Esophagus squamous epithelium (tissue), 5 donors: ENCODE data around the gene C5orf63. TPM values are rescaled to one million over a fixed set of nuclear protein-coding genes. Genes with fewer than 3 reads are reported as not detected.

Experiments used
- DNase-seq: peaks from one replicate; lab custom pipeline; 2025; lab: John Stamatoyannopoulos, UW
- H3K27ac ChIP-seq, 4 donors: fragments of 200-600 bp; sonication (generic); one replicate each; pipeline ENCODE4 v1.5.1; 2016 to 2019; ENCODE audit warnings: mild to moderate bottlenecking in 1 of 4
- H3K27me3 ChIP-seq, 4 donors: fragments of 200-600 bp; sonication (generic); 1 replicate in 3 of 4; 2 replicates in 1 of 4; pipeline versions ENCODE4 v1.5.1 to v1.6.0; 2017 to 2021; ENCODE audit warnings: antibody characterized with exemption in 1 of 4
- H3K36me3 ChIP-seq, 3 donors: fragments of 200-600 bp; sonication (generic); one replicate each; pipeline ENCODE4 v1.5.1; 2016 to 2019
- H3K4me1 ChIP-seq, 3 donors: fragments of 200-600 bp; sonication (generic); one replicate each; pipeline ENCODE4 v1.5.1; 2017 to 2019
- H3K4me3 ChIP-seq, 4 donors: fragments of 200-600 bp; sonication (generic); 1 replicate in 3 of 4; 2 replicates in 1 of 4; pipeline ENCODE4 v1.5.1; 2016 to 2019; ENCODE audit warnings: mild to moderate bottlenecking in 2 of 4, moderate library complexity in 1 of 4
- H3K9me3 ChIP-seq, 3 donors: fragments of 200-600 bp; sonication (generic); one replicate each; pipeline ENCODE4 v1.5.1; 2016 to 2019
- POLR2A ChIP-seq, 4 donors: fragments of 450-650 bp; IDR thresholded peaks; one replicate each; pipeline ENCODE4 v1.6.1; 2017; ENCODE audit warnings: antibody characterized with exemption in 4 of 4, mild to moderate bottlenecking in 4 of 4, moderate library complexity in 3 of 4
- WGBS, 2 donors: methylation state at CpG; one replicate each; pipeline ENCODE4 v1.1.5; 2018; 5-methylcytosine and 5-hydroxymethylcytosine counted together
- intact Hi-C: fragments of 100-400 bp; cut with DNase I; formaldehyde crosslinking; loops from one replicate; pipeline ENCODE4 v1.15.0; 2022
- total RNA-seq, 4 donors: library from RNA; depleted of rRNA; stranded (reverse); fragments of >200 nt; gene quantifications; one replicate each; pipeline ENCODE4 v1.1.0, GENCODE V29; 2016
- TF ChIP-seq, protein P1 (sequence below), 6 experiments: fragments of 450-650 bp in 4 of 6; fragments of 200-600 bp in 2 of 6; sonication (generic) in 2 of 6; IDR thresholded peaks; one replicate each; pipeline ENCODE4 v1.5.1; 2016 to 2019; ENCODE audit warnings: antibody characterized with exemption in 6 of 6, mild to moderate bottlenecking in 4 of 6, moderate library complexity in 4 of 6
- donor health status: DM: yes; HTN: yes; CAD: no.

Gene C5orf63
- total RNA-seq, 4 donors from 2014 or later: 3.4 to 5.1 (median 3.9) TPM

DNA sequence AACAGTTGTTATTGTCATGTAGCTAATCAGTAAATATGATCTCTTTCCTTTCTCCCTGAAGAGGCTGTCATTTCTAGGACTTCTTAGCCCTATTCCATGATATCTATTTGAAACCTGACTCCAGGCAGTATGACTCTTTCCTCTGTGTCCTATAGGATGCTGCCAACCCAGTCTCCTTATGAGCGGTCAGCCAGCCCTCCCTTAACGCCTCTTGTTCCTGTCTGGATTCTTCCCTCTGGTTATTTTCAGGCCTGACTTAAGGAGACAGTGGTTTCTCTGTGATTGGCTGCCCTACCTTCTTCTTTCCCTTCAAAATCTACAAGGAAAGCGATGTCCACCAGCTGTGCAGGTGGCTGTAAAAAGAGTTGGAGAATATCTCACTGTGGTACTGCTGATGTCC, 19.4 kb upstream of the C5orf63 start:
- WGBS, 2 donors: 61 to 66% methylated on average over 3 of the region's 3 CpGs
- no peak overlapping the region for H3K27ac ChIP-seq
- H3K9me3 ChIP-seq: no peaks in the 10 kb centered on the region
- DNase-seq: no peak
- H3K4me1 ChIP-seq: peaks cover 0 to 9% (median 0%) of the 10 kb centered on the region in 3 donors
- intact Hi-C loops: no loop called here
- H3K36me3 ChIP-seq: no peaks in the 10 kb centered on the region
- TF ChIP-seq, protein P1, sequence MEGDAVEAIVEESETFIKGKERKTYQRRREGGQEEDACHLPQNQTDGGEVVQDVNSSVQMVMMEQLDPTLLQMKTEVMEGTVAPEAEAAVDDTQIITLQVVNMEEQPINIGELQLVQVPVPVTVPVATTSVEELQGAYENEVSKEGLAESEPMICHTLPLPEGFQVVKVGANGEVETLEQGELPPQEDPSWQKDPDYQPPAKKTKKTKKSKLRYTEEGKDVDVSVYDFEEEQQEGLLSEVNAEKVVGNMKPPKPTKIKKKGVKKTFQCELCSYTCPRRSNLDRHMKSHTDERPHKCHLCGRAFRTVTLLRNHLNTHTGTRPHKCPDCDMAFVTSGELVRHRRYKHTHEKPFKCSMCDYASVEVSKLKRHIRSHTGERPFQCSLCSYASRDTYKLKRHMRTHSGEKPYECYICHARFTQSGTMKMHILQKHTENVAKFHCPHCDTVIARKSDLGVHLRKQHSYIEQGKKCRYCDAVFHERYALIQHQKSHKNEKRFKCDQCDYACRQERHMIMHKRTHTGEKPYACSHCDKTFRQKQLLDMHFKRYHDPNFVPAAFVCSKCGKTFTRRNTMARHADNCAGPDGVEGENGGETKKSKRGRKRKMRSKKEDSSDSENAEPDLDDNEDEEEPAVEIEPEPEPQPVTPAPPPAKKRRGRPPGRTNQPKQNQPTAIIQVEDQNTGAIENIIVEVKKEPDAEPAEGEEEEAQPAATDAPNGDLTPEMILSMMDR (IDR thresholded peaks at IDR 0.05): no peak
- no peak for TF ChIP-seq POLR2A (IDR thresholded peaks at IDR 0.05)
- peaks cover 0 to 6% (median 0%) of the 10 kb centered on the region in 4 donors for H3K27me3 ChIP-seq
- no peak overlapping the region for H3K4me3 ChIP-seq

DNA sequence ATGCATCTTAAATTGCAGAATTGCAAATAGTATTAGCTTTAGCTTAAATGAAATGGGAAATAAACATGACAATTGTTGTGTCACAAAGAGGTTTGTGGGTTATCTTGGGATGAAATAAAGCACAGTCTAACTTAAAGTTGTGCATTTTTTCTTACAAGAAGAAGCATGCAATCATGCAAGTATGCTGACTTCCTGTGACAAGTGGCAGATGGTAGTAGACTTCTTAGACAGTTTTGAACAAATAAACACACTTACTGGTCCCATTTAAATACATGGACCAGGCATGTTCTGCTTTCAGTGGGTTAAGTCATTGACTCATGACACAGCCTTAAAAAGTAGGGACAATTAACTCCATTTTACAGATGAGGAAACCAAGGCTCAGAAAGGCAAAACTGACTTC, 15.9 kb upstream of the C5orf63 start:
- Histone ChIP-seq H3K36me3 (no peaks in the 10 kb centered on the region), H3K9me3 (no peaks in the 10 kb centered on the region), H3K27me3 (no peaks in the 10 kb centered on the region), H3K4me3 (no peak overlapping the region), H3K27ac (no peak overlapping the region), H3K4me1 (peaks cover 0 to 38% (median 0%) of the 10 kb centered on the region in 3 donors)
- intact Hi-C loops: no loop called here
- TF ChIP-seq POLR2A (IDR thresholded peaks at IDR 0.05): no peak
- TF ChIP-seq, protein P1 (IDR thresholded peaks at IDR 0.05): no peak
- no peak for DNase-seq

DNA sequence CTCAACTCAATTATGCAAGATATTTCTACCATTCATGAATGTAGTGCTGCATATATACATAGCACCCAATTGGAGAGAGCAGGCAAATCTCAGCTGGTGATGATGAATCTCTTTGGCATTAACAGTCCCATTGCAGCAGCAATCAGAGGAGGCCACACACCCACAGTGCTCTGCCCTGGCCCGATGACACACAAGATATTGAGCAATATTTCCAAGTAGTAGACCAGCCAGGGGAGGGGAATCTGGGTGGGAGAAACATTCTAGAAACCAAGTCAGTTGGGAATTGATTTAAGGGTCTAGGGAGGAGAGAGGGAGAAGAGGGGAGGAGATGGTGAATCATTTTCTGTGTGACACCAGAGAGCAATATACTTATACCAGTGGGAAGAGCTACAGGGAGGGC, 14.9 kb upstream of the C5orf63 start:
- Histone ChIP-seq H3K27ac (no peak overlapping the region), H3K9me3 (no peaks in the 10 kb centered on the region), H3K4me3 (no peak overlapping the region), H3K4me1 (peaks cover 0 to 38% (median 0%) of the 10 kb centered on the region in 3 donors), H3K36me3 (no peaks in the 10 kb centered on the region), H3K27me3 (no peaks in the 10 kb centered on the region)
- no peak for DNase-seq
- WGBS, 2 donors: 11 to 13% methylated on average over 1 of the region's 1 CpG
- intact Hi-C loops: no loop called here
- TF ChIP-seq POLR2A (IDR thresholded peaks at IDR 0.05): no peak
- TF ChIP-seq, protein P1 (IDR thresholded peaks at IDR 0.05): no peak

DNA sequence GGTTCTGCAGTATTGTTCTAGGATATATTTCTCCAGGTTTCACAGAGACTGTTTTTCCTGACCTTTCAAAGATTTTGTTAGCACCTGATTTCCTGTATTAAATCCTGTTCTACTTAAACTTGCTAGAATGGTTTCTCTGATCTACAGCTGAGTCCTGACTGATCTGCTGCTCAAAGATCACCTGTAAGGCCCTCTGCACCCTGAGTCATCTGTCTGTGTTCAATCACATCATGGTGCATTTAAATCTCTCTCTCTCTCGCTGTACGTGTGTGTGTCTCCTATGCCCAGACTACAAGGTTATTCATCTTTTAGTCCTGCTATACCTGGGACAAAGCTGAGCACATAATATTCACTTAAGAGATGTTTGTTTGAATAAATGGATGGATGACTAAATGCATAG, 13.3 kb upstream of the C5orf63 start:
- Histone ChIP-seq H3K4me1 (peaks cover 0 to 38% (median 0%) of the 10 kb centered on the region in 3 donors), H3K4me3 (no peak overlapping the region), H3K36me3 (no peaks in the 10 kb centered on the region), H3K9me3 (no peaks in the 10 kb centered on the region), H3K27ac (no peak overlapping the region), H3K27me3 (no peaks in the 10 kb centered on the region)
- no peak for DNase-seq
- WGBS, 2 donors: 80 to 85% methylated on average over 2 of the region's 2 CpGs
- TF ChIP-seq, protein P1 (IDR thresholded peaks at IDR 0.05): no peak
- no peak for TF ChIP-seq POLR2A (IDR thresholded peaks at IDR 0.05)
- intact Hi-C loops: no loop called here

DNA sequence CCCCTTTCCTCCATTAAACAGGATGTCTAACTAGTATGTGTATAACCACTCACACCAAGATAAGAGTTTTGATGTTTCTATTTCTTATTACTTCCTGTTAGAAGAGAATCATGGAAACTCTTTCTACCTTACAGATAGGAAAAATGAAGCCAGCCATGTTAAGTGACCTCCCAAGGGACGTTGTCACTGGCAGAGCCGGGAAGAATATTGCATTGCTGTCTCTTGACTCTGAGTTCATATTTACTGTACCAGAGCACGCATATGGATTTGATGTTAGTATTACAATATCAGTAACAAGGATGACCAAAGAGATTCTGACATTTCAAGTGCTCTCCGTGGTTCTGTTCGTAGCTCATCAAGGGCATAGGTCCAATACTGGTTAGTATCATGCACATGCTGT, 12.5 kb upstream of the C5orf63 start:
- TF ChIP-seq, protein P1 (IDR thresholded peaks at IDR 0.05): no peak
- no peak for TF ChIP-seq POLR2A (IDR thresholded peaks at IDR 0.05)
- DNase-seq: no peak
- H3K4me3 ChIP-seq: no peak overlapping the region
- no peaks in the 10 kb centered on the region for H3K27me3 ChIP-seq
- no peaks in the 10 kb centered on the region for H3K9me3 ChIP-seq
- 79 to 87% methylated on average over 5 of the region's 5 CpGs for WGBS, 2 donors
- H3K4me1 ChIP-seq: peaks cover 0 to 38% (median 0%) of the 10 kb centered on the region in 3 donors
- H3K36me3 ChIP-seq: no peaks in the 10 kb centered on the region
- intact Hi-C loops: no loop called here
- H3K27ac ChIP-seq: no peak overlapping the region
